ENCODE measurements around the gene FOXO6.

The FOXO6 gene

GRCh38 chr1:41429641-41430035, 68.4 kb downstream of the FOXO6 start:
- DNase-seq (ENCODE audit: extremely low read depth, low read depth), result no peak

GRCh38 chr1:41430069-41430468, 68.8 kb downstream of the FOXO6 start:
- no peak for TF ChIP-seq CTCF (IDR thresholded peaks at IDR 0.05; ENCODE audit: low read depth, low read length)
- DNase-seq (ENCODE audit: extremely low read depth, low read depth), result no peak

More at GRCh38 chr1:41429641-41430035, 68.4 kb downstream of the FOXO6 start:
- TF ChIP-seq CTCF (IDR thresholded peaks at IDR 0.05; ENCODE audit: low read depth, low read length), result no peak

GRCh38 chr1:41430582-41430981, 69.3 kb downstream of the FOXO6 start:
- no peak for DNase-seq (ENCODE audit: extremely low read depth, low read depth)

DNA sequence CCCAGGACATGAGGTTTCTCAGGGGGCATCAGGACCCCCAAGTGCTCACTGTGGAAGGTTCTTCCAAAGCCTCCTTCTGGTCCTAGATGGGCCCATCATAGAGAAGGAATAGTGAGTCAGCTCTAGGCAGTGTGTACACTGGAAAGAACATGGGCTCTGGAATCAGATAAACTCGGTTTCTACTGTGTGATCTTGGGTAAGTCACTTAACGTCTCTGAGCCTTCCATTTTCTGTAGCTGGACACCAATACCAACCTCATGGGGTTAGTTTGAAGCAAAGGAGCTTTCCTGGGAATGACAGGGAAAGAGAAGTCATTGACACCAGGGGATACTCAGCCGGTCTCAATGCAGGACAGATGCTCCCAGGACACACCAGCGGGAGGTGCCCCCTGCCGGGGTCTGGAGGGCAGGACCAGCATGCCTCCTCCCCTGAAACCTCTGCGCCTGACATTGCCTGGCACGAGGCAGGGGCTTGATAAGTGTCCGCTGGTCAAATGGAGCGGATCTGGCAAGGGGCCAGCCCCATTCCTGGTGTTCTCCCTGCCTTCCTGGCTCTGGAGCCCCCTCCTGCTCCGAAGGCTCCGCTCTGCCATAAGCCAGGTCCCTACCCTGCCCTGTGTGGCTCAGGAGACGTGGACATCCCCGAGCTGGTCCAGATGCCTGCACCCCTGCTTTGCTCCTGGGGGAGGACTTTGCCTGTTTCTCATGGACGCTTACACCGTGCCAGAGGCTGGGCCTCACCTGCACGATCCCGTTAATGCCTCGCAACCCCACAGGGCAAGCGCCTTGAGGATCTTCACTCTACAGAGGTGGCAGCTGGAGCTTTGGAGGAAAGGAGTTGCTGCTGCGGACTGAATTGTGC, 70.5 kb downstream of the FOXO6 start:
- no peak for DNase-seq (ENCODE audit: extremely low read depth, low read depth)

More at GRCh38 chr1:41430582-41430981, 69.3 kb downstream of the FOXO6 start:
- no peak for TF ChIP-seq CTCF (IDR thresholded peaks at IDR 0.05; ENCODE audit: low read depth, low read length)

More for the DNA sequence above, 70.5 kb downstream of the FOXO6 start:
- TF ChIP-seq CTCF (IDR thresholded peaks at IDR 0.05; ENCODE audit: low read depth, low read length), result no peak
